ENCODE results near the gene ZNF195.
"Not testable (repeated sequence)": the region's sequence is repeated elsewhere in the genome, so short reads cannot be mapped to it uniquely, and the experiment has no call there.

The ZNF195 gene

DNA sequence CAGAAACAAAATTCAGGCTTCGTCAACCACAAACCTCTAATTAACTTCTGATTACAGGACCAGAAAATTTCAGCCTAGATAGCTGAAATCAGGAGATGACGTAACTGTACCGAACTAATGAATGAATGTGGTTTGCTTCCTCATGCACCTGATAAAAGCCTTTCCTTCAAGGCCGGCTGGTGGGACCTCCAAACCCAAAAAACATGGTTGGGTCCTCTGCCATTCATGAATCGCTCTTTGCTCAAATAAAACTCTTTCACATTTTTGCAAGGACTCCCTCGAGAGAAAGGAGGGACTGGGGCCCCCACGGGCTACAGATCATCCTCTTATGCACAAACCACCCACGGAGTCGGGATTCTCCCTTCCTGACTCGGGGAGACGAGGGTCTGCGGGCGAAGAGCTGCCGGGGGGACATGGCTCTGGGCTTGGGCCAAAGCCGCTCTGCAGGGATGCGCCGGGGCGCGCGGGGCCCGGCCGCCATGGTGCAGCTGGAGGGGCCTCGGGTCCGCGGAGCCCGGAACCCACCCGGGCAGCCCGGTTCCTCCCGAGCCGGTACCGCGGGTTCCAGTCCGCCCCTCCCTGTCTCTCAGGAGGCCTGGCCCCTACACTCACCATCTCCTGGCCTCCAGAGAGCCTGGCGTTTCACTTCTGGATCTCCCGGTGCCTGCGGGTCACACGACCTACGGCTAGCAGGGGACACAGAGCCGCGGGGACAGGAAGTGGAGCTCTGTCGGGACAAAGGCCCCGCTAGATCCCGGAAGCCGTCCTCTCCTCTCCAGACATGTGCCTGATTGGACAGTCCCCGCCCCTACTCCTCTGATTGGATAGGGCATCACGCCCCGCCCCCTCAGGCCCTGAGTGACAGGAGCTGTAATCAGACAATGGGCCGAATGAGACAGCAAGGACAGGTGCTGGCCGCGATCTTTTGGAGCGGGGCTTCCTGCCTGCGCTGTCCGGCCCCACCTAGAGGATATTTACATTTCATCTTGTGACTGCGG, at the start of gene ZNF195:
Gene ZNF195, minus strand, starts transcription at position 721 of the 998 bp plus-strand sequence. Its CDS starts 106 bp downstream, at position 615.
- DNase-seq = peak; percentile 78

DNA sequence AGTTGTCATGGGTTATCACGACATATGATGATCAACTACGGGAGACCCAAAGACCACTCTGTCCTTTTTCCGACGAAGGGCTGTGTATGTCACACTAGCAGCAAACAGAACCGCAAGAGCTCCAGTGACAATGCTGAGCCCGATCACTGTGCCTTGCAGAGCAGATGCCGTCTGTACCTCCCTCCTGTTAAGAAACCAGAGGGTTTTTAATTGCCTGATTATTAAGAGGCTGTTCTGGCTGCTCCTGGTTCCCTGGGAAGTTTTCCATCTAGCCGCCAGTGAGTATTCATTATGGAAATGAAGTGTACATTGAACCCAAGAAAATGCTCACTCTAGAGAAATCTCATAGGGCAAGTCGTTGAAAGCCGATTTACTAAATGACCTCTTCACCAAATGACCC, 49.1 kb upstream of the ZNF195 start:
- DNase-seq = not testable (repeated sequence)

DNA sequence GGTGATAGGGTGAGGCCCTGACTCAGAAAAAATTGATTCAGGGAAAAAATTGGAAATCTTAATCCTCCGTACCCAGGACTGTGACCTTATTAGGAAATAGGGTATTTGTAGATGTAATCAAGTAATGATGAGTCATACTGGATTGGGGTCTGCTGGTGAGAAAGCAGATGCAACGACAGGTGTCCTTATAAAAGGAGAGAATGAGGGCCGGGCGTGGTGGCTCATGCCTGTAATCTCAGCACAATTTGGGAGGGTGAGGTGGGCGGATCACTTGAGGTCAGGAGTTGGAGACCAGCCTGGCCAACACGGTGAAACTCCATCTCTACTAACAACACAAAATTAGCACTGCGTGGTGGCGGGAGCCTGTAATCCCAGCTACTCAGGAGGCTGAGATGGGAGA, 47.6 kb upstream of the ZNF195 start:
- not testable (repeated sequence) for DNase-seq

DNA sequence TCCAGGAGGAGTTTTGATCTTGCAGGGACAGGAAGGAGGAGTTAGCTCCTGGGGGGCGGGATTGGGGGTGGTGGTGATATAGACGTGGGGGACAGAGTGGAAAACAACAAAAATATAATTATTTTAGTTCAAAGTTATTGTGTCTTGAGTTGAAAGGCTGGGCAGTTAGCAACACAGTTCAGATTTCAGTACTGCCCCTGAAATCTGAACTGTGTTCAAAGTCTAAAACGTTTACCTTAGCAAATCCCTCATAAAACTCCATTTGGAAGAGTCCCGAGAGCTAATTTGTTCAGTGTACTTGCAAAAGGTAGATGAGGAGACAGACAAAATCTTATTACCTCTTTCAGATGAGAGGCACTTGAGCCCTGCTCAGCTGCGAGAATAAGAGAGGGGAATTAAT, 45.0 kb upstream of the ZNF195 start:
- DNase-seq = not testable (repeated sequence)

DNA sequence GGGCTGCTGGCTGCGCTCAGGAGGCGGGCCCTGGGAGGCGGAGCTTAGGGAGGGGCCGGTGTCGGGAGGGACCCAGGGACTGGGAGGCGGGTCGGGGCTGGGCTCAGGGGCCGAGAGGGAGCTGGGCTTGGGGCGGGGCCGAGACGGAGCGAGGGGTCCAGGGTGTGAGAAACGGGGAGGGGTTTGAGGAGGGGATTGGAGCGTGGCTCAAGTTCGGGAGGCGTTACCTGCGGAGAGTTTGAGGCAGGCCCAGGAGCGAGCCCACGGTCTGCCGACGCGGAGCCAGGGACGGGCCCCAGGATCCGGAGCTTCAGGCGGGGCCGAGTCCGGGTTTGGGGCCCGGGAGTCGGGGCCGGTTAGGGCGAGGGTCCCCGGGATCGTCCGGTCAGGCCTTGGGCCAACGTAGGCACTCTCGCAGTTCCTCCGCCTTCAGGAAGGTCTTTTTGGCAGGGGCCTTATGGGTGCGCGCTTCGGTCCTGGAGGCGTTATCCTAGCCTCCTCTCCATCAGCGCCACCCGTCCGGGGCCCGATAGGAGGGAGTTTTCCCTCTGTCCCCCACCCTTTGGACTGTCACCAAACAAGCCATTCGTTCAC, 44.3 kb upstream of the ZNF195 start:
- not testable (repeated sequence) for DNase-seq

DNA sequence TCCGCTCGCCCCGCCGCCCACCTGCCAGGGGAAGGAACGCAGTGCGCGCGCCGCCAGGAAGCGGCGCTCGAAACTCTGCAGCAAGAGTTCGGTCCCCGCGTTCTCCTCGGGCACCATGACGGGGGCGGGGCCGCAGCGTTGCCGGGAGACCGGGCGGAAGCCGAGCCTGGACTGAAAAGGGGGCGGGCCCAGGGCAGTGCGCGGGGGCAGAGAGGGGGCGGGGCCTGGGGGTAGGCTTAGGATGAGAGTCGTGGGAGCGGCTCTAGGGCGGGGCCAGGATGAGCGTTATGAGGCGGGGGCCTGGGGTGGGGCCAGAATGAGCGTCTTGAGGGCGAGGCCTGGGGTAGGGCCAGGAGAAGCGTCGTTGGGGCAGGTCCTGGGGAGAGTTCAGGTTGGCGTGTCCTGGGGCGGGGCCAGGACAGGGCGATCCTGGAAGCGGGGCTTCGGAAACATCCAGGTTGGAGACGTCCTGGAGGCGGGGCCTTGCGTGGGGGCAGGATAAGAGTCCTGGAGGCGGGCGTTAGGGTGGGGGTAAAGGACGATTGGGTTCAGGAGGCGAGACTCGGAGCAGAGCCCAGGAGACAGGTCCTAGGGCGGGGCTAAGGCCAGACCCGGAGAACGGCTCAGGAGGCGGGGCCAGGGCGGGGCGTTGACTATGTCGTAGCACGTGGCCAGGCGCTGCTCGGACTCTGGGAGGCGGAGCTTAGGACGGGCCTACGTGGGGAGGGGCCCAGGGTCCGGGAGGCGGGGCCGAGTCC, 43.6 kb upstream of the ZNF195 start:
- peak; percentile 72 for DNase-seq

DNA sequence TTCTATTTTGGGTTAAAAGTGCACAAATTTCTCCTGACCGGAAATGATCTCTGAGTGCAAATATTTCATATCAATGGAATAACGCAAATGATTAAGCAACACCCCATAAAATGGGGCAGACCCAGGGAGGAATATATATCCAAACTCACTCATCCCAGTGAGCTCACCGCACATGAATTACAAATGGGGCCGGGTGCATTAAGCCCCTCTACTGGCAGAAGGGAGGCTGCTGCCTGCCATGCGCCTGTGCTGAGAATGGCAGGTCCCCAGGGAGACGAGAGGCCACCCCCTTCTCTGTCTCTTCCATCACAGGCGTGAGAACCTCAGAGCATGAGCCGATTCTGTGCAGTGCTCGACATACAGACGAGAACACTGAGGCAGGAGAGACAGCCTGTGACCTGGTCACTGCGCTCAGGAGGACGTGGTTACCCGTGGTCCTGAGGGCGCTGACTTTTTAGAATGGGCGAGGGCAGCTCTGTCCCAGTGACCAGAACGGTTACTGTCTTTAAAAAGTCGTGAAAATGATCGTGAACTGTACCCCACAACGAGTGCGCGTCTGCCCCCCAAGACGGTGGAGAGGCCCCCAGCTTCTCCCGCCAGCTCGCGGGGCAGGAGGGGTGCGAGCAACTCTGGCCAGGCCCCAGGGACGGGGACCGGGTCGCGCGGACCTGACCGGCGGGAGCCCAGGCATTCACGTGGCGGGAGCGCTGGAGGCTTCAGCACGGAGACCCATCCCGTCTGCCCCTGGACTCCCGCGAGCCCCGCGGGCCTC, 42.8 kb upstream of the ZNF195 start:
- not testable (repeated sequence) for DNase-seq

DNA sequence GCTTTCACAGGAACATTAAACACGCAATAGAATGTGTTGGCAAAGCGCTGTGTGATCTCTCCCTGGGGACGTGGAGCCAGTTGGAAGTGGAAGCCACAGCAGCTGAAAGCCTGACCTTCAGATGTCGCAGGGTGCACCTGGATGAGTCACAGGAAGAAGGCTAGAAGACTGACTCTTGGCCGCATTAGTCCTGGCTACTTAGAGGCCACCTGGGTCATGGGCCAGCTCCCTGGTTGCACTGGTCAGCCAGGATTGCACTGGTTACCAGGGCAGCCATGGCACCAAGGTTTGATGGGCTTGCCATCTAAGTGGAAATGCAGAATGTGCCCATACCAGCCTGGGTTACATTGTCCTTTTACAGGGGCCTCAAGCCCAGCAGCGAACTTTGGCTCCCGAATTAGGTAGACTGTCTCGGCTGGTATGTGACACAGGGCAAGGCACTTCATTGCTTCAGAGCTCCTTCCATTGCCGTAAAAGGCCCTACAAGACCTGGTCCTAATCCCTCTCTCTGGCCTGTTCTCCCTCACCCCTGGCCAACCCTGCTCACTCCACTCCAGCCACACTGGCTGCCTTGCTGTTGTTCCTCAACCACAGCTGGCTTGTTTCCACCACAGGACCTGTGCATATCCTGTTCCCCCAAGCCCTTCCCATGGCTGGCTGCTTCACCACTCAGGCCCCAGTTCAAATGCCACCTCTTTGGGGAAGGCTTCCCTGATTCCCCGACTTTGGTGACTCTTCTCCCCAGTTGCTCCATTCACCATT, 41.5 kb upstream of the ZNF195 start:
- not testable (repeated sequence) for DNase-seq

DNA sequence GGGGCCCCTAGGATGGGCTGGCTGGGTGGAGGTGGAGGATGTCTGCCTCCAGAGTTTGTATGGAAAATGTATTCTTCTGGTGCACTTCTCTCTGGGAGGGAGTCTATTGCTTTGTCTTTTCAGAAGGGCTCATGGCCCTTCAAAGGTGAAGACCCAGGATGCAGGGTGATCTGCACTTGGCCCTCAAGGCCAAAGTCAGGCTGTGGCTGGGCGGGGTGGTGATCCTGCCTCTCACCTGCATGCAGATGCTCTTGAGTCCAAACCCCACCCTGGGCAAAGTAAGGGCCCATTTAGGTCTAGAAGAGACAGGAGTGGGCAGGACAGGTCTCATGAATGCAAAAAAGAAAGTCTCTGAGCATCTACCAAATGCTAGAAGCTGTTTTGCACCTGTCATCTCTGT, 40.5 kb upstream of the ZNF195 start:
- DNase-seq = not testable (repeated sequence)

DNA sequence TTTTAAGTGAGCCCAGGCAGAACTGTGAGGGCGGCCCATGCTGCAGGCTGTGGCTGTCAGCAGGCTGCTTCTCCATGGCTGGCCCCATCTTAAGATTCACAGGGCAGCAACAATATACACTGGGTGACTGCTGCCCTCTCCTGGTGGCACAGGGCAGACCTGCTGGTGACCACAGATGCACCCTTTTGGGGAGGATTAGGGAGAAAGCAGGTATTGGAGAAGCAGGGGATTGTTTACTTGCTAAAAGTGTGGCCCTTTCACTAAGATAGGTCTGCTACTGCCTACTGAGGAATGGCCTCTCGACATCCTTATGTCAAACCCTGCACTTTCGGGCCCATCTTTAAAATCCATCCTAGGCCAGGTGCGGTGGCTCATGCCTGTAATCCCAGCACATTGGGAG, 38.1 kb upstream of the ZNF195 start:
- not testable (repeated sequence) for DNase-seq

DNA sequence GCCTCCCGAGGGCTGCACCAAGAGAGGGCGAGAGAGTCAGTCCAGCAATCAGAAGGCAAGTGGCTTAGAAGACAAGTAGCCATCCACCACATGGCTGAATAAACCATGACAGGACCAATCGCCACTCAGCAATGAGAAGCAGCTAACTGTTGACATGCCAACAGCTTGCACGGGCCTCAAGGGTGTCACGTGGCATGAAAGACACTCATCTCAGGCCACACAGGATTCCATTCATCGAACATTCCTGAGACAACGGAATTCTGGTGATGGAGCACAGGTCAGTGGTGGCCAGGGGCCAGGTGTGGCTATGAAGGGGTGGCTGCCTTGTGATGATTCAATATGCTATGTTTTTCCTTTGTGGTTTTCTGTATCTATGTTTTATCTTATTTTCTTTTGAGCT, 36.4 kb upstream of the ZNF195 start:
- DNase-seq = not testable (repeated sequence)

DNA sequence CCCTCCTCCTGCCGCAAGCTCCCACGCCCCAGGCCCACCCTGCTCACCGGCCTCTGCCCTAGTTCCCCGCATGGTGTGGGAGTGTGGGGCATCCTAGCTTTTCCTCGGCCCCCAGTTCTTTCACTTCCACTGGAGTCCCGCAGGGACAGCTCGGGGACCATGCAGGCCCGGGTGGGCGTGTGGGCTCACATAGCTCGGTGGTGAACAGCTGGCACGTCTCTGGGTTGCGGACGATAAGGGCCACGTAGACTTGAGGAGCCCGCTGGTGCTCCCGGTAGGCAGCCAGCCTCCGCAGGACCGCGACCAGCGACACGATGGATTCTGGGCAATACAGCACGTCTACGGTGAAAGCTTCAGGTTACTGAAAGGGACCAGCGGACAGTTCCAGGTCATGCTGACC, 34.7 kb upstream of the ZNF195 start:
- not testable (repeated sequence) for DNase-seq

DNA sequence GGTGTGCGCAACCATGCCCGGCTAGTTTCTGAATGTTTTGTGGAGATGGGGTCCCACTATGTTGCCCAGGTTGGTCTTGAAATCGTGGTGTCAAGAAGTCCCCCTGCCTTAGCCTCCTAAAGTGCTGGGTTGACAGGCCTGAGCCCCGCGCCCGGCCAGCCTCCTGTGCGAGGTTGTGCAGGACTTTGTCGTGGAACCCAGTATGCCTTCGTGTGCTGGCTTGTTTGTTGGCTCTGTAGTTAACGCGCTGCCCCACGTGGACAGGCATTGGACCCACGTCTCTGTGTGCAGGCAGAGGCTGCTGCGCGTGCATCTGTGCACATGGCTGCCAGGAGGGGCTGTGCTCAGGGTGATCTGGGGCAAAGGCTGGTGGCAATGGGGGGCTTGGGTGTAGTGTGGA, 33.9 kb upstream of the ZNF195 start:
- DNase-seq = no peak

DNA sequence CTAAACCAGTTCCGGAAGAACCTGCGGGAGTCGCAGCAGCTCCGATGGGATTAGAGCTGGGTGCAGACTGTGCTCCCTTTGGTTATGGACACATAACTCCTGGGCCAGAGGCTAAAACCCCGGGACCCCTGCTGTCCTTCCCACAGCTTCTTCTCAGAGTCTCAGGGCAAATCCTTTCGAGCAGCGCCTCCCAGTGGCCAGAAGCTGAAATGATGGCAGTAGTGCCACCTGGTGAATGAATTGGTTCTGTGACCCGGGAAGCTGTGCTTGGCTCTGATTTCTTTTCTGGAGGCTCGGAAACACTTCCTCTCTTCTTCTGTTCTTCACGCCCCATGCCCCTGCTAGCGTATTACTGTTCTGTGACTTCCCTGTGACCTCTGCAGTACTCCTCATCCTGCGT, 29.8 kb upstream of the ZNF195 start:
- DNase-seq = not testable (repeated sequence)

DNA sequence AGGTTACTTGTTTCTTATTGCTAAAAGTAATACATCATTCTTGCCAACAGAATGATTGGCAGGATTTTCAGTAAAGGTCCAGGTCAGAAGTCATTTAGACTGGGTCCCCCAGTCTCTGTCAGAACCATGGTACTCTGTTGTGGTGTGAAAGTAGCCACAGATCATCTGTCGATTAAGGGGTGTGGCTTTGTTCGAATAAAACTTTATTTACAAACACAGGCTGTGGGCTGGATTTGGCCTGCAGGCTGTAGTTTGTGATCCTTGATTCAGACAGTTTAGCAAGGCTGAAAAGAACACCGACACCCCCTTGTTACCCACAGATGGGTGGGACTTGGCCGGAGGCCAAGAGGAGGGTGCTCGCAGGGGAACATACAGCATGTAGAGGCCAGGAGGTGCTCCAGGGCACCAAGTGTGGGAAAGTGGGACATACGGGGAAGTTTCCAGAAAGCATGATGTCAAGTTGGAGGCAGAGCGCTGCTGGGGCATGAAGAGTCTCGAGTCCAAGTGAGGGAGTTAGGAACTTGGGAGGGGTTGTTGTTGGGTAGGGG, 29.2 kb upstream of the ZNF195 start:
- DNase-seq = not testable (repeated sequence)

DNA sequence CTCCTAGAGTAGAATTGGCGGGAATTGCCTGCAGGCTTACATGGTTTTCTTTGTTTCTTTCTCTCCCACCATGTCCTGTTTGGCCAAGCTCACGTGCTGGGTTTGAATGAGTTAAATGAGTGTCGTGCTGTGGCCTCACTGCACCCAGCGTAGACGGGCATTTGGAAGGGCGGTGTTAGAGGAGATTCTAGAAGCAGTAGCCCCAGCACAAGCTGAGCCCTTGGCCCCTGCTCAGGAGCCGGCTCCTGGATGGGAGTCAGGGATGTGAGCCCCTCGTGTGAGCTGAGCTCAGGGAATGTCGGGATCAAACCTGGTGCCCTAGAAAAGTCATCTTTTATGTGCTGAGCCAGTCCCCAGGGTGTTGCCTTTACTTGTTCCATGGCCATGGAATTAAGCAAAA, 28.0 kb upstream of the ZNF195 start:
- not testable (repeated sequence) for DNase-seq

DNA sequence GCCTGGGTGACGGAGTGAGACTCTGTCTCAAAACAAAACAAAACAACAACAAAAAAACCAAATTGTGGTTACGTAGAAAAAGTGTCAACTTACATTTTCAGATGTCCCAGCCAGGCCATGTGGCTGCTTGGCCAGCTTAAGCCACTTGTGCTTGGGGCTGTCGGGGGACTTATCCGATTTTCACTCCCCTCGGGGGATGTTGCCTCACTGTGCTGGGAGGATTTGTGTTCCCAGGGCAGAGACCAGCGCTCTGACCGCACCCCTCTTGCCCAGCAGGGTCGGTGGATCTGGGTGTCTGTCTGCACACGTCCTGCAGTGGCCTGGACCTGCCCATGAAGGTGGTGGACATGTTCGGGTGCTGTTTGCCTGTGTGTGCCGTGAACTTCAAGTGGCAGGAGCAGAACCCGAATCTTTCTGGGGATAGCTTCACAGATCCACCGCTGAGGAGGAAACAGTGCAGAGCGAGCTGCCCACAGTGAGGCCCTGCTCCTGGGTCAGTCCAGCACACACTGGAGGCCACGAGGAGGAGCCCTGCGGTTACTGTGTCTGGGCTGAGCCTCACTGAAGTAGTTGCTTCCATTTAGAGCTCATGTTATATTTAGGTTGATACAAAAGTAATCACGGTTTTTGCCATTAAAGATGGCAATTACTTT, 27.4 kb upstream of the ZNF195 start:
- DNase-seq = not testable (repeated sequence)

DNA sequence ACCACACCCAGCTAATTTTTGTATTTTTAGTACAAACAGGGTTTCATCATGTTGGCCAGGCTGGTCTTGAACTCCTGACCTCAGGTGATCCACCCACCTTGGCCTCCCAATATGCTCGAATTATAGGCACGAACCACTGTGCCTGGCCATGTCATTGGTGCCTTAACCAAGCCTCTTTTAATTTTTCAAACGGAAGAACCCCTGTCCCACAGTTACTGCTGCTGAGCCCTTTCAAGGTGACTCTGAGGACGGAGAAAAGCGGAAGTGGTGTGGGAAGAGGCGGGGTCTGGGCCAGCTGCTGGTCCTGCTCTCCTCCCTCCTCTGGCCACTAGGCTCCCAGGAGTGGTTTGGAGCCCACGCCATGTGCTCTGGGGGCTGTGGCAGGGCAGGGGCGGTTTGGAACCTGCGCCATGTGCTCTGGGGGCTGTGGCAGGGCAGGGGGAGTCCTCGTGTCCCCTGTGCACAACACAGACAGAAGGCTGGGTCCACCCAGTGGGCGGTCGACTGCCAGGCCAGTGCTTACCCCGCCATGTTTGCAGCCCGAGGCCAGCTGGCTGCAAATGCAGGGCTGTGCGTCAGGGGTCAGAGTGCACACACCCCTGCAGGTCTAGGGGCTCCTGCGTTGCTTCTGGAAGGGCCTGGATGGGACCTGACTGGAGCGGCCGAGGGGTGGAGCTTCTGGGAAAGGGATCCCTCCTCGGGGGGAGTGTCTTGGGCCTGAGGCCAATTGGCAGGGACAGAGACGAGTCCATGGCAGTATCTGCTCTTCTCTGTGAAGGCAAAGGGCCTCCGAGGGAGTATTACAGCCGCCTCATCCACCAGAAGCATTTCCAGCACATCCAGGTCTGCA, 25.4 kb upstream of the ZNF195 start:
- not testable (repeated sequence) for DNase-seq

DNA sequence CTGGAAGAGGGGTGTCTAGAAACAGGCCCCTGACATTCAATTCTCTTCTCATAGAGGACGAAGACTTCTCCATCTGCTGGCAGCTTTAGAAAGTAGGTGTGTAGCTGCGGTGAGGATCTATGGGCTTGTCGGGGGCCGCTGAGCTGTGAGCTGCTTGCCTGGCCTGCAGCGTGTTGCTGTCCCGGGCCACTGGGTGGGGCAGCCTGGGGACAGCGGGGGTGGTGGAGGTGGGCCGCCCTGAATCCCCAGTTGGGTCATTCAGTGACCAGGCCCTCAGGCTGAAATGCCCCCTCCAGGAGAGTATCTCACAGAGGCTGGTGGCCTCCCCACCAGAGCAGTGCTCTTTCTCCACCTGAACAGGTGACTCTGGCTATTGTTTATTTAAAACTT, 23.9 kb upstream of the ZNF195 start:
- not testable (repeated sequence) for DNase-seq
